Measurements from ENCODE around the gene SELENOH.
"Not testable (repeated sequence)": the region's sequence is repeated elsewhere in the genome, so short reads cannot be mapped to it uniquely, and the experiment has no call there.

Gene SELENOH, protein sequence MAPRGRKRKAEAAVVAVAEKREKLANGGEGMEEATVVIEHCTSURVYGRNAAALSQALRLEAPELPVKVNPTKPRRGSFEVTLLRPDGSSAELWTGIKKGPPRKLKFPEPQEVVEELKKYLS

DNA sequence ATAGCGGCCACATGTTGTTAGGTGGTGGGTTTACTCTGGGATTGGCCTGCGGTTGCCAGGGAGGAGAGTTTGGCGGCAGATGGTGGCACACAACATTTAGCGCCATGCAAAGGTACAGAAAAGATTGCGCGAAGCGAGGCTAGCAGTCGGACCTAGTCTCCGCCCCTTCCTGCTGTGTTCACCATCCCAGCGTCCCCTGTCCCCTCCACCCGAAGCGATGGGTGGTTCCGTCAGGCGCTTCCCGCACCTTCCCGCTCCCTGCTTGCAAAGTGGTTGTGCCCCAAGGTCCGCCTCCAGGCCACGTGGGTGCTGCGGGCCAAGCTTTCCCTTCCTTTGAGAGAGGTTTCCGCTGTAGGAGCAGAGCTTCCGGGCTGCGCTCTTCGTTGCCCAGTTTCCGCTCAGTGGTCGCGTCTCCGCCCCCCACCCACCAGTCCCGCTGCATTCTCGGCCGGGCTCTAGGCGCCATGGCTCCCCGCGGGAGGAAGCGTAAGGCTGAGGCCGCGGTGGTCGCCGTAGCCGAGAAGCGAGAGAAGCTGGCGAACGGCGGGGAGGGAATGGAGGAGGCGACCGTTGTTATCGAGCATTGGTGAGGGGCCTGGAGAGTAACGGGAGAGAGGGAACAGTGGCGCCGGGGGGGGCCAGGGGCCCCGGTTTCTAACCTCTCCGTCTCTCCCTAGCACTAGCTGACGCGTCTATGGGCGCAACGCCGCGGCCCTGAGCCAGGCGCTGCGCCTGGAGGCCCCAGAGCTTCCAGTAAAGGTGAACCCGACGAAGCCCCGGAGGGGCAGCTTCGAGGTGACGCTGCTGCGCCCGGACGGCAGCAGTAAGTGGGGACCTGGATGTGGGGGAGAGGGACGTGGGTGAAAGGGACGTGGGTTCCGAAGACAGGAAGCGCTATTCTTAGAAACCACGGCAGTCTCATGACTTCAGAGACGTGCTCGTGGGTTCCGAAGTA lies at the start of gene SELENOH:
SELENOH (plus strand) TSS at position 360 of the 955 bp plus-strand sequence; CDS start at position 465, 105 bp downstream.
- DNase-seq: peak; percentile 96

DNA sequence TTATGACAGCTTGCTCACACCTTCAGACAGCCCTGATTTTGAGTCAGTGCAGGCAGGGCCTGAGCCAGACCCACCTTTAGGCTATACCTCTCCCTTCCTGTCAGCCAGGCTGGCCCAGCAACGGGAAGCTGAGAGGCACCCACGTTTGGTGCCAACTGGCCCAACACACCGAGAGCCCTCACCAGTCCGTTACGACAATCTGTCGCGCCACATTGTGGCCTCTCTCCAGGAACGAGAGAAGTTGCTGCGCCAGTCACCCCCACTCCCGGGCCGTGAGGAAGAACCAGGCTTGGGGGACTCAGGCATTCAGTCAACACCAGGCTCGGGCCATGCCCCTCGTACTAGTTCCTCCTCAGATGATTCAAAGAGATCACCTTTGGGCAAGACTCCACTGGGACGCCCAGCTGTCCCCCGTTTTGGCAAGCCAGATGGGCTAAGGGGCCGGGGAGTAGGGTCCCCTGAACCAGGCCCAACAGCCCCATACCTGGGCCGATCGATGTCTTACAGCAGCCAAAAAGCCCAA lies 42.4 kb upstream of the SELENOH start:
- DNase-seq: no peak

DNA sequence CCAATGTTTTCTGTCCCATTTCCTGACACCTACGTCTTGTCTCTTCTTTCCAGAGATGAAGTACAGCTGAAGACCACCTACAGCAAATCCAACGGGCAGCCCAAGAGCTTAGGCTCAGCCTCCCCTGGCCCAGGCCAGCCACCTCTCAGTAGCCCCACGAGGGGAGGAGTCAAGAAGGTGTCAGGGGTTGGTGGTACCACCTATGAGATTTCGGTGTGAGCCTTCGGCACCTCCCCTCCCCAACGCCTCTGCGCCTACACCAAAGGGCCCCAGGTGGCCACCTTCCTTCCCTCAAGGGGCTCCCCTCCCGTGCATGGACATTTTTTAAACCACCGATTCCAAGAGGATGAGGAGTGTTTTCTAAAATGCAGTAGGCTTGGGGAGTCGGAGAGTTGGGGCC lies 41.5 kb upstream of the SELENOH start:
- DNase-seq: no peak

DNA sequence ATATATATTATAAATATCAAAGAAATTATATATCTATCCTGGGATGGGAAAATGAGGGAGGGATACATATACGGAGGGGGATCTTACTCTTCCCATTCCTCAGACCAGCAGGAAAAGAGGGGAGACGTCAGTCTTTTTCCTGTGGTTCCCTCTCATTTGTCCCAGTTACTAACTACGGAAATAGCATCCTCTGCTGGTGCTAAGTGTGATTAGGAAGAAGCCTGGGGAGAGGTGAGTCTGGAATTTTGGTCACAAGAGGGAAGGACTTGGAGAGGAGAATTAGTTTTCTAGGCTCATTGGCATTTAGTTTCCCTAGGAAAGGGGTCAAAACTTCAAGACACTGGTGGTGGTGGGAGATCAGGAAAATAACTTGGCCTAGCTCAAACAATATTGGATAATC lies 40.9 kb upstream of the SELENOH start:
- DNase-seq: no peak

DNA sequence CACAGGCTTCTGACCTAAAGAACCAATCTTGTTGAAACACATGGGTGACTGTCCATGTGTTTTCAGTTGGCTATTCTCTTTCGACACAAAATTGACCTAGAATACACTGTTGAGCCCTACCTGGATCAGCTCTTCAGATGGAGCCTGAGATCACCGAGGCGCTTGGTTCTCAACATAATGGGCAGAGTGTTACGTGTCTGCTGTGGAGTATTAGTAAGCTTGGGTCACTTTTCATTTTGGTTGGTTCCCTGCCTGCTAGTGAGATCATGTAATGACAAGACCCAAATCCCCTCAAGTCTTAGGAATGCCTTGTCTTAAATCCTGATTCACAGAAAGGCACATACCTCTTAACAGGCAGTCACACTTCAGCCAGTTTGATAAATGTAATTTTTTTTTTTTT lies 38.0 kb upstream of the SELENOH start:
- DNase-seq: no peak

DNA sequence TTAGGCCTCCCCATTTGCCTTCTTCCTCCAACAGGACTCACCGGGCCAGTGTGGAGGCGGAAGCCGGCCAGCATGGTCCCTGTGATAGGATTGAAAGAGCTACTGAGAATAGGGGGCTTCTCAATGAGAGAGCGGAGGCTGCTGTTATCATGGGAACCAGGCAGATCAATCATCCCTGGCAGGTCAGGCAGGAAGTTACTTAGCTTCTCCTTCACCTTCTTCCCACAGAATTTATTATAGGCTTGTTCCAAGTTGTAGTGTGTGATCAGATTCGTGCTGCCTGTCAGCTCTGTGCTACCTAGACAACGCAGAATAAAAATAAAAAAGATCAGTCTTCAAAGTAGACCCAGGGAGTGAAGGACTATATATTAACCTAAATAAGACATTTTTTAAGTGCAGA lies 36.4 kb upstream of the SELENOH start:
- DNase-seq: no peak

DNA sequence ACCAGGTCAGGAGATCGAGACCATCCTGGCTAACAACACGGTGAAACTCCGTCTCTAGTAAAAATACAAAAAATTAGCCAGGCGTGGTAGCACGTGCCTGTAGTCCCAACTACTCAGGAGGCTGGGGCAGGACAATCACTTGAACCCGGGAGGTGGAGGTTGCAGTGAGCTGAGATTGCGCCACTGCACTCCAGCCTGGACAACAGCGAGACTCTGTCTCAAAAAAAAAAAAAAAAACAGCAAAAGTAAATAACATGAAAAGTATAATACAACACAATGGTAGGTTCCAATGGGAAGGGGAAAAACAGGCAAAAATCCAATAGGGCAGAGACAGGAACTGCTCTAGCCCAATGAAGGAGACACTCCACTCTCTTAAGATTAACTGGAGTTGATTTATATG lies 35.9 kb upstream of the SELENOH start:
- DNase-seq: not testable (repeated sequence)

DNA sequence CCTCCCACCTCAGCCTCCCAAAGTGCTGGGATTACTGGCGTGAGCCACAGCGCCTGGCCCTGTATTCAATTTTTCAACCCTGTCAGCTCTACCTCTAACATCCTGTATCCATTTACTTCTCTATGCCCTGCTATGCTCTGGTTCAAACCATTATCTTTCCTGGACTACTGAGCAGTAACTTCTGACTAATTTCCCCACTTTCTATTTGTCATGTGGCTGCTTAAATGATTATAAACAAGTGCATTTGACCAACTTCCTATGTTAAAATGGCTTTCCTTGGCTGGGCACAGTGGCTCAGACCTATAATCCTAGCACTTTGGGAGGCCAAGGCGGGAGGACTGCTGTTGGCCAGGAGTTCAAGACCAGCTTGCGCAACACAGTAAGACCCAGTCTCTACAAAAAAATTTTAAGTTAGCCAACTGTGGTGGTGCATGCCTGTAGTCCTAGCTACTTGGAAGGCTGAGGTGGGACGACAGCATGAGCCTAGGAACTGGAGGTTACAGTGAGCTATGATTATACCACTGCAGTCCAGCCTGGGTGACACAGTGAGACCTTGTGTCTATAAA lies 31.4 kb upstream of the SELENOH start:
- no peak for DNase-seq

DNA sequence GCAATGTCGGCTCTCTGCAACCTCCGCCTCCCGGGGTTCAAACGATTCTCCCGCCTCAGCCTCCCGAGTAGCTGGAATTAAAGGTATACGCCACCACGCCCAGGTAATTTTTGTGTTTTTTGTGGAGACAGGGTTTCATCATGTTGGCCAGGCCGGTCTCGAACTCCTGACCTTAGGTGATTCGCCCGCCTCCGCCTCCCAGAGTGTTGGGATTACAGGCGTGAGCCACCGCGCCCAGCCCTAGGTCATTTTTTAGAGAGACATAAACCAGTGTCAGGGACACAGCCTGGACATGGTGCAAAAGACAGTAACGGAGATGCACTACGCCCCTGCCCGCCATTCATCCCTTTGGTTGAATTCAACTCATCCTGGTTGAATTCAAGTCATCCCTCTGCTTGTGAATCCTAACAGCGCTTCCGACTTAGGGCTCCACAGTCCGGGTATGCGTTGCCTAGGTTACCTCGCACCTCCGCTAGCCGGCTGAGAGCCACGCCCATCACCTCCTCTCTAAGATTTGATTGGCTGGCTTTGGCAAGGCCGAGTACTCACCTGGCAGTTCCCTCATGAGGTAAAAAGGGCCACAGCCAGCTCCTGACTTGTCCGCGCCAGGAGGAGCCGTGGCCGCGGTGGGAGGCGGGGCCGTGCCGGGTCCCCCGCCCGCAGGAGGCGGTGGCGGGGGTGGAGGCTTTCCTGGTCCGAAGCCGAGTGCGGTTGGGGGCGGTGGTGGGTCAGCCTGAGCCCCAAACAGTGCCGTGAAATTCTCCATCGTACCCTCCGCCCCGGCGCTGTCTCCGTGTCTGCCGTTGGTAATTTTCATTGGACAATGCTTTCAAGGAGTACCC lies 29.7 kb upstream of the SELENOH start, which contains the start of gene MED19:
MED19 (minus strand) TSS at position 802 of the 842 bp plus-strand sequence; CDS start at position 766, 36 bp downstream.
- peak; percentile 92 for DNase-seq

DNA sequence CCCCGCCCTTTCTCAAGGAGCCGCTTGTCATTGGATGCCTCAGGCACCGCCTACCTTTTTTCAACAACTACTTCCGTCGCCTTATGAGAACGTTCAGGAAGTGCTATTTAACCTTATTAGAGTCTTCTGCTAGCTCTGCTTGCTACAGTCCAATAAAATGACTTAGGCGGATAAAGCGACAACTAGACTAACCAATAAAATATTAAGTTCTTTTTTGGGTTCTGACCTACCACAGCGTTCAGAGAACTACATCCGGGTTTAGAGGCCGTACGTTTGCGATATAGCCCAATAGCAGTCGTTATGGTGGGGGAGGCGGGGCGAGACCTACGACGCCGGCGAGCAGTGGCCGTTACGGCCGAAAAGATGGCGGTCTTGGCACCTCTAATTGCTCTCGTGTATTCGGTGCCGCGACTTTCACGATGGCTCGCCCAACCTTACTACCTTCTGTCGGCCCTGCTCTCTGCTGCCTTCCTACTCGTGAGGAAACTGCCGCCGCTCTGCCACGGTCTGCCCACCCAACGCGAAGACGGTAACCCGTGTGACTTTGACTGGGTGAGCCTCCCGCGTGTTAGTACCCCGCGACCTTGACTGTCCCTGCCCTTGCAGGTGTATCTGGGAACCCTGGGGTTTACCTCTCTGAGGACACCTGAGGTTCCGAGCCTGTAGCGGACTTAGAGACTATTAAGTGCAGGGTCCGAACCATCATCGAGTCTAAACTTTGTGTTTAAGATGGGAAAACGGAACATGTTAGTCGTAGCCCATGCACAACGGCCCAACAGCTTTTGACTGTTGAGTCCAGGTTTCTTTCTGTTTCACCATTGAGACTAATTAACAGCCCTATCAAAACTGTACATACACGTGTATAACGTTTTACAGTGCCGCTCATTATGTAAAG lies 28.8 kb upstream of the SELENOH start, which contains the start of gene TMX2:
TMX2 (plus strand) TSS at position 338 of the 895 bp plus-strand sequence; CDS start at position 364, 26 bp downstream.
- DNase-seq: peak; percentile 97

DNA sequence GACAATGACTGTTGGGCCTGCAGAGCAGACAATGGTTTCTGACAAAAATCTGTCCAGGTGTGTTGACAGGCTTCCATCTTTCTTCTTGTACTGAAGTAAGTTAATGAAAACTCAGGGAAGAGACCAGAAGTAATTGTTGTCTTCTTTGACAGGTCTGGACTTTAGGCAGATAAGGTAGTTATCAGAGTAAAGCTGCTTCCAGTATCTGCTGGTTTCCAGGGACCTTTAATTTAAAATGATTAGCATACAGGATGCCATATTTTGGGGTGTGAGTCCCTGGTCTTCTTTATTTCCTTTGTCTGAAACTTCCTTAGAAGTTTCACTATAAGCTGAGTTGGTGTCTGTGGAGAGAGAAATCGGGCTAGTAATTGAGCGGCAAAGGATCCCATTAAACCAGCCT lies 27.5 kb upstream of the SELENOH start:
- no peak for DNase-seq

DNA sequence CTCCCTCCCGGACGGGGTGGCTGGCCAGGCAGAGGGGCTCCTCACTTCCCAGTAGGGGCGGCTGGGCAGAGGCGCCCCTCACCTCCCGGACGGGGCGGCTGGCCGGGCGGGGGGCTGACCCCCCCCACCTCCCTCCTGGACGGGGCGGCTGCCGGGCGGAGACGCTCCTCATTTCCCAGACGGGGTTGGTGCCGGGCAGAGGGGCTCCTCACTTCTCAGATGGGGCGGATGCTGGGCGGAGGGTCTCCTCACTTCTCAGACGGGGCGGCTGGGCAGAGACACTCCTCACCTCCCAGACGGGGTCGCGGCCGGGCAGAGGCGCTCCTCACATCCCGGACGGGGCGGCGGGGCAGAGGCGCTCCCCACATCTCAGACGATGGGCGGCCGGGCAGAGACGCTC lies 24.6 kb upstream of the SELENOH start:
- not testable (repeated sequence) for DNase-seq

DNA sequence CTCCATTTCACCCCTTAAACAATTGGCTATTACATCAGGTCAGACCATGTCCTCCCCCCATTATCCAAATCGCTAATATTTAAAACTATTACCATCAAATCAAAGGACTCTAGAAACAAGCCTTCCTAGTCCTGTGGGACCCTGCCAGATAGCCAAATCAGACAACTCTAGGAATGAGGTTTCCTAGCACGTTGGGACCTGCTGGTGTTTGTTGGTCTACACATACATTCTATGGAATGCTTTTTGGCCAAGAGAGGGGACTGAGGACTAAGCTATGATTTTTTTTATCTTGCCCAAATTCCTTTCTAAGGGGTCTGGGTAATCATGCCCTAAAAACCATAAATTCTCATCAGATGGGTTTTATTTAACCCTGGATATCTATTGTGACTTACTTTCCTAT lies 14.1 kb upstream of the SELENOH start:
- DNase-seq: no peak

DNA sequence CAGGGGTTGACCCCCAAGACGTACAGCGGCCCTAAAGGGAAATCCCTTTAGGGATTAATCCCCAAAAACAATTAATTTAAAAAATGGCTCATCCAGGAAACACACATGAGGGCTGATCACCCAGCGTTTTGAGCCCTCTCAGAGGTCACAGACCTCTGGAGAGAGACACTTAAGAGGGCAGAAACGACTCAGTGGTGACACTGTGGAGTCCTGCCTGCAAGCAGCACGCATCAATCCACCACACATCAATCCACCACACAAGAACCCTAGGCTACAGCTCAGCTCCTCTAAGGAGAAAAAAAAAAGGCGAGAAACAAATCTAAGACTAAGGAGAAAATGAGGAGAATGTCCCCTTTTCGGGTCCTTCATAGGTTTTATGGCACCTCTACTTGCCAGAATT lies 12.5 kb upstream of the SELENOH start:
- no peak for DNase-seq

DNA sequence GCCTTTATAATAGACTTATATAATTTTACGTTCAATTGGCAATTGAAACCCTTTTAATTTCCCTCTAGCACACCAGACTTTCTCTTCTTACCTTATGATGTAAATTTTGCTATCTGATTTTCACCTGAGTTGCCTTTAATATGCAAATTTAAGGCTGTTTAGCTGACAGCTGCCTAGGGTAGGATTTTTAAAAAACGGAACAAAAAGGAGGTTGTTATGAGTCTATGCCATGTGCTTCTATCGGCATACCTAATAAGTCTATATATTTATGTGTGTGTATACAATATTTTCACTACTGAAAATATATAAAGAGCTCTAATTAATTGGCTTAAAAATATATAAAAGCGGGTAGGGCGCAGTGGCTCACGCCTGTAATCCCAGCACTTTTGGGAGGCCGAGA lies 11.8 kb upstream of the SELENOH start:
- no peak for DNase-seq

DNA sequence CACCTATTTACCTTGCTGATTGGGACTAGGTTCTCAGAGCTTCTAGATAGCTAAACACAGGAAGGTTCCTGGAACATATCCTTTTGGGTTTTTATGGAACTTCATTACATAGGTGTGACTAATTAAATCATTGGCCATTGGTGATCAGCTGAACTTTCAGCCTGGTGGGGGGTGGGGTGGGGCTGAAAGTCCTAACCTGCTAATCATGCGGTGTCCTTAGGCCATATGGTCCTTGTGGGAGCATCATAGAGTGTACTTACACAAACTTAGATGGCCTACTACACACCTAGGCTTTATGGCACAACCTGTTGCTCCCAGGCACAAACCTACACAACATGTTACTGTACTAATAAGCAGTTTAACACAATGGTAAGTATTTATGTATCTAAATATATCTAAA lies 8.6 kb upstream of the SELENOH start:
- no peak for DNase-seq

DNA sequence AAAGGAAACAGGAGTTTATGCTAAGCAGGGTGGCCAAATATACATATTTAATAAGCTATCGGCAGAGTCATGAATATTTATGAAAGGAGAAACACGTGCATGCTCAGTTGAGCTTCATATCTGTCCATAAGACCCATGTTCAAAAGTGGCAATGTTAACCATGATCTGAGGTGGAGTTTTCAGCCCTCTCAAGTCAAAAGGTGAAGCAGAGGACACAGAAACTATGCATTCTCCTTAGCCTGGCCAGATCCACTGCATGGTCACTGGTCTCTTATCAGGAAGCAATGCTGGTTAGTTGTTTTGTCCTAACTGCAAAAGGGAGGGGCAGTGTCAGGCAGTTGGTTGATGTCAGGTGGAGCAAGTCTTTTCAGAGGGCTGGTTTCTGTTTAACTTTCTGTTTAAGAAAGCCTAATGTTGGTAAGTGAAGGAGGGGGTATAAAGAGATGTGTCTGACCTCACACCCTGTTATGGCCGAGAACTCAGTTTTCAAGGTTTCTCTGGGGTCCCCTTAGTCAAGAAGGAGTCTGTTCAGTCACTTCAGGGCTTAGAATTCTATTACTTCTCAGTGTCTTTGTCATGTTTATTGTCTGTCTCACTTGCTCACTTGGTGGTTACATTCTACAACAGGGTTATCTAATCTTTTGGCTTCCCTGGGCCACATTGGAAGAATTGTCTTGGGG lies 5.5 kb upstream of the SELENOH start:
- DNase-seq: no peak

DNA sequence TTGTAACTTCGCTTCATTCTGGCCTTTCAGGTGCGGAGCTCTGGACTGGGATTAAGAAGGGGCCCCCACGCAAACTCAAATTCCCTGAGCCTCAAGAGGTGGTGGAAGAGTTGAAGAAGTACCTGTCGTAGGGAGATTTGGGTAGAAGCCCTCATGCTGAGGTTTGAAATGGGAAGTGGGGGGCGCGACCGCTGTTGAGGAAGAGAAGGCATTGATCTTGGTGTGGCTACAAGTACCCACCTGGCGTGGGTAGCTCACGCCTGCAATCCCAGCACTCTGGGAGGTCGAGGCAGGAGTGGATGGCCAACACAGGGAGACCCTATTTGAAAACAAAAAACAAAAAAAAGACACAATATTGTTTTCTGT lies 779 bp downstream of the SELENOH start:
- no peak for DNase-seq

DNA sequence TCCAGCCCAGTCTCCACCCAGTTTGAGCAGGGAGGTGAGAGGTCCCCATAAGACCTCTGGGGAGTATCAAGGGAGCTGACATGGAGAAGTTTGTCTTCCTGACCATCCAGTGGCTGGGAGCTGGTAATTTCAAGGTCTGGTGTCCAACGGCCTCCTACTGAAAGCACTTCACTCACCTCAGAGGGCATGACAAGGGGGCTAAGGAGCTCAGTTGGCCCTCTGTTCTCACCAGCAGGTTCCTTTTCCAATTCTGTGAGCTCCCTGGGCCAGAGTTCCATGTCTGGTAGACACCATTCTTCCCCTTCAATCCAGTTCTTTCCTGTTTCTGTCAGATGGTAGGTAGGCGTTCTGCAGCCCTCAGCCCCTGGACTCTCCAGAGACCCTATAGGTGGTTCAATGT lies 3.1 kb downstream of the SELENOH start:
- DNase-seq: no peak

DNA sequence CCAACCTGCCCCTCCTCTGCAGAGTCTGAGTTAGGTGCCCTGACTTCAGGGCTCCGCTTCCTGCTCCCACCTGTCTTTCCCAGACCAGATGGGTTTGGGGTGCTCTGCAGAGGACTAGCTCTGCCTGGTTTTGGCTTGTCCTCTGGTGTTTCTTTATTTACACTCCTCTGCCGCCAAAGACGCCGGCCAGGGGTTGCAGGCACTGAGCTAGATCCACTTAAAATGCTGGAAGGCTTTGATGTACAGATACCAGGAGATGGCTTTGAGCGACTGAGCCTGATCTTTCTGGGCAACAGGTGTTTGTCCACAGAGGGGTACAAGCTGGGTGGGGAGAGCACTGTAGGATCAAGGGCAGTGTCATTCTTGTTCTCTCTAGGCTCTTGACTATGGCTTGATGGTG lies 3.9 kb downstream of the SELENOH start:
- DNase-seq: no peak

DNA sequence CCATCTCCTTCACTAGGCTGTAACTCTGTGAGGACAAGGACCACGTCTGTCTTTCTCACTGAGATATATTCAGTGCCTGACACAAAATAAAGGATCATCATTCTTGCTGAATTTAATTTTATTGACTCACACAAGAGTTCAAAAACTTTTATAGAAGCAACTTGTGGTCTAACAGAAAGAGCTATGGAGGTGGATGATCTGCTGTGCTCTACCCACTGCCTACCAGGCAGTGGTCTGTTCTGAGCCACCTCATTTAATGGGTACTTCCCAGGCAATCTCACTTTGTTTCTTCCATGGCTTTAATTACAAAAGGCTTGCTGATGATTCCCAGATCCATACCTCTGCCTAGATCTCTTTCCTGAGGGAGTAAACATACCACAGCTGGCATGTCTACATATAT lies 5.6 kb downstream of the SELENOH start:
- DNase-seq: no peak
